Measurements from ENCODE around the gene ITPR1. TPM values are rescaled to one million over a fixed set of nuclear protein-coding genes. Genes with fewer than 3 reads are reported as not detected.
"Not testable (repeated sequence)": the region's sequence is repeated elsewhere in the genome, so short reads cannot be mapped to it uniquely, and the experiment has no call there.

ITPR1 gene
- total RNA-seq, 4 donors from 2014 or later = 184 to 305 (median 218) TPM

GRCh38 chr3:4758957-4759656, 266.0 kb downstream of the ITPR1 start:
- WGBS, 2 donors (ENCODE audit: low coverage in 1 of 2) = 62 to 78% methylated on average over 4 to 5 of the region's 8 CpGs
- peaks cover 0 to 72% of the 10 kb centered on the region in 2 donors for H3K36me3 ChIP-seq
- H3K4me3 ChIP-seq = no peak overlapping the region
- no peaks in the 10 kb centered on the region for H3K9me3 ChIP-seq
- H3K4me1 ChIP-seq = peaks cover 0 to 11% (median 5%) of the 10 kb centered on the region in 3 donors
- H3K27me3 ChIP-seq = no peaks in the 10 kb centered on the region
- TF ChIP-seq EP300 (IDR thresholded peaks at IDR 0.05) (no peak), POLR2AphosphoS5 (IDR thresholded peaks at IDR 0.05) (no peak), POLR2A (IDR thresholded peaks at IDR 0.05) (no peak)
- ATAC-seq = no peak
- no peak overlapping the region for H3K27ac ChIP-seq

- WGBS, 2 donors (ENCODE audit: low coverage in 1 of 2) = 55 to 90% methylated on average over 6 to 7 of the region's 12 CpGs
- H3K4me3 ChIP-seq = no peak overlapping the region
- peaks cover 0 to 67% of the 10 kb centered on the region in 2 donors for H3K36me3 ChIP-seq
- no peak for TF ChIP-seq POLR2A (IDR thresholded peaks at IDR 0.05)
- no peak for TF ChIP-seq CTCF (IDR thresholded peaks at IDR 0.05)
- TF ChIP-seq POLR2AphosphoS5 (IDR thresholded peaks at IDR 0.05) = no peak
- TF ChIP-seq EP300 (IDR thresholded peaks at IDR 0.05) = no peak
- H3K4me1 ChIP-seq = peaks cover 0 to 5% (median 1%) of the 10 kb centered on the region in 3 donors
- no peaks in the 10 kb centered on the region for H3K9me3 ChIP-seq
- no peak for ATAC-seq
- no peaks in the 10 kb centered on the region for H3K27me3 ChIP-seq
- peak overlapping the region in 1 of 4 donors; percentile 12 for H3K27ac ChIP-seq
Observed at GRCh38 chr3:4759689-4760312, 266.7 kb downstream of the ITPR1 start.

- no peak for TF ChIP-seq EP300 (IDR thresholded peaks at IDR 0.05)
- no peak for TF ChIP-seq CTCF (IDR thresholded peaks at IDR 0.05)
- TF ChIP-seq POLR2A (IDR thresholded peaks at IDR 0.05) = no peak
- no peak for TF ChIP-seq POLR2AphosphoS5 (IDR thresholded peaks at IDR 0.05)
- WGBS, 2 donors (ENCODE audit: low coverage in 1 of 2) = 97 to 100% methylated on average over 2 to 4 of the region's 5 CpGs
- H3K27ac ChIP-seq = no peak overlapping the region
- H3K9me3 ChIP-seq = peaks cover 0 to 8% (median 0%) of the 10 kb centered on the region in 3 donors
- no peak overlapping the region for H3K4me3 ChIP-seq
- no peaks in the 10 kb centered on the region for H3K27me3 ChIP-seq
- no peaks in the 10 kb centered on the region for H3K4me1 ChIP-seq
- ATAC-seq = no peak
- peaks cover 0 to 71% of the 10 kb centered on the region in 2 donors for H3K36me3 ChIP-seq
Observed at GRCh38 chr3:4761759-4762158, 268.6 kb downstream of the ITPR1 start.

- not testable (repeated sequence) for ATAC-seq
- 86 to 93% methylated on average over 1 to 2 of the region's 2 CpGs for WGBS, 2 donors (ENCODE audit: low coverage in 1 of 2)
Observed at GRCh38 chr3:4762481-4763230, 269.5 kb downstream of the ITPR1 start.

GRCh38 chr3:4763604-4764247, 270.6 kb downstream of the ITPR1 start:
- no peak for ATAC-seq
- Histone ChIP-seq H3K27ac (no peak overlapping the region), H3K4me3 (no peak overlapping the region), H3K4me1 (no peaks in the 10 kb centered on the region), H3K36me3 (peaks cover 0 to 73% of the 10 kb centered on the region in 2 donors), H3K9me3 (peaks cover 0 to 8% (median 0%) of the 10 kb centered on the region in 3 donors), H3K27me3 (no peaks in the 10 kb centered on the region)
- whole genome bisulfite sequencing, 2 donors (ENCODE audit: low coverage in 1 of 2) = 97 to 100% methylated on average over 1 to 19 of the region's 21 CpGs
- TF ChIP-seq POLR2AphosphoS5 (IDR thresholded peaks at IDR 0.05) = no peak
- no peak for TF ChIP-seq POLR2A (IDR thresholded peaks at IDR 0.05)
- no peak for TF ChIP-seq CTCF (IDR thresholded peaks at IDR 0.05)
- no peak for TF ChIP-seq EP300 (IDR thresholded peaks at IDR 0.05)

More at GRCh38 chr3:4762481-4763230, 269.5 kb downstream of the ITPR1 start:
- not testable (repeated sequence) for H3K4me1 ChIP-seq, H3K27ac ChIP-seq, H3K9me3 ChIP-seq, H3K4me3 ChIP-seq, H3K27me3 ChIP-seq
- peaks cover 0 to 73% of the 10 kb centered on the region in 2 donors for H3K36me3 ChIP-seq

Data from gastroesophageal sphincter (tissue), 4 donors.